ENCODE data around the gene TMEM218. TPM values are rescaled to one million over a fixed set of nuclear protein-coding genes. Genes with fewer than 3 reads are reported as not detected.

TMEM218 gene
- total RNA-seq, 1 donor from 2014 or later, result 30.4 TPM

DNA sequence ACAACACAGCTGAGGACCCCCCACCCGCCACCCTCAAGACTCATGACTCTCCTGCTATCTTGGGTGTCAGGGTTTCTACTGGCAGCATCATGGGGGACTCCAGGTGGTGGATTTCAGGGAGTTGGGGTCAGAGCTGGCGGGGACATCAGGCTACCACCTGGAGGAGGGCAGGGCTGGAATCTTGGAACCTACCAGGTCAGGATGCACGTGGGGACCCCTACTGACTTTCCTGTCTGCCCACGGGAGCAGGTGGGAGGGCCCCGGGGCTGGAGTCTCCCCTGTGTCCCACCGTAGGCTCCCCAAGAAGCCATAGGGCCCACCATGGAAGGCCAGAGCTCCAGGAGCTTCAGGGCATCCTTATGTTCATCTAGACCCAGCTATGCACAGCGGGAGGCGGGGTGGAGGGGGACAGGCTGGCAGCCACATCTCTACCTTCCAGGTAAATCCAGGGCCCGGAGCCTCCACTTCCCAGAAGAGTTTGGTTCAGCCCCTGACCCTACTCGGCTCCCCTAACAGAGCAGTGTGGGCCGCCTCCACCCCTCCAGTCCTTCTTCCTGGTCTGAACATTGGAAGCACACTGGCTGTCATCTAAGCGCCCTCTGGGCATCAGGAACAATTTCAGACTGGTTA is 38.4 kb downstream of the TMEM218 start:
- Mint-ChIP-seq H3K27ac (ENCODE audit: unreplicated experiment) (no peak overlapping the region), H3K4me3 (no peak overlapping the region), H3K27me3 (ENCODE audit: low read depth) (peaks cover 4% of the 10 kb centered on the region), H3K9me3 (no peaks in the 10 kb centered on the region), H3K36me3 (ENCODE audit: low read depth) (no peaks in the 10 kb centered on the region), H3K4me1 (peaks cover 5% of the 10 kb centered on the region)
- no peak for DNase-seq (ENCODE audit: low read depth, low spot score)
- no peak for TF ChIP-seq CTCF (conservative IDR thresholded peaks at IDR 0.05)

DNA sequence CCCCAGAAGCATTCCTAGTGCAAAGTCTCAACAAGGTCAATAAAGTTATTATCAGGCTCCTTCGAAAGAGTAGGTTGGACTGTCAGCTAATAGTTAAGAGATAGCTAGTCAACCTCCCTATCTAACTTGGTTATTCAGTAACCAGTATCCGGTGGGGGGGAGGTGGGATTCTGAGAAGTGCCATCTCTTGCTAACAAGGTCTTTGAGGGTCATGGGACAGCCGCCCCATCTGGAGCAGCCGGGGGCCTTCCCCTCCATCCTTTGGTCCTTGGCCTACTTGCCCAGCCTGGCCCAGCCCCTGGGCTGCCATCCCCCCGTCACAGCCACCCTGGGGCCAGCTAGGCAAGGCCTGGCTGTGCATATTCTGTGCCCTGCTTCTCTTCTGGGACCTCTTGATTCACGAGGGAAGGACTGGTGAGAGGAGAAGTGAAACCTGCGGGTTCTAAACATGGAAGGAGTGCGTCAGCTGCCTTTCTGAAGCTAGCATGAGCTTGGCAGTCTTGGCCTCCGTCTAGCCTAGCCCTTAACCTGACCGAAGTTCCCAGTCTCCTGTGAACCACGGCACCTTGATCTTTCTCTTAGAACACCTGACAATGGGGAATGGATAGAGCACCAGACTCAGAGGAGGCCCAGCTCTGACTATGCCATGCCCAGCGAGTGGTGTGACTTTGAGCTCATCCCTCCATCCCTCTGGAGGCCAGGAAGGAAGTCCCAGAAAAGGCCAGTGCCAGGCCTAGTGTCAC is 39.0 kb downstream of the TMEM218 start:
- no peak overlapping the region for H3K4me3 Mint-ChIP-seq

DNA sequence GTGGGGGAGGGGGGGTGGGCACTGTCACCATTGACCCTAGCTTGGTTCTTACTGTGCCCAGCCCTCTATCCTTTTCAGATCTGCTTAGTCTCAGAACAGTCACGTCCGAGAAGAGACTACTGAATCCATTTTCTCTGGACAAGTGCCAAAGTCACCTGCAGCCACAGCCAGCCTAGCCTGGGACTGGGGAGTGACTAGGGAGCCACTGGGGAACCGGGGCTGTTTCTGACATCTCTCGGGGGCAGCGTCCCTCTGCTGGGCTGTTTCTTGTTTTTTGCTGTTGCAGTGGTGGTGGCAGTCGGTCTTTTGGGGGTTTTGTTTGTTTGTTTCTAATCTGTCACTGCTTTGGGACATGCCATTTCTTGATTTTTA is 39.6 kb downstream of the TMEM218 start:
- no peak for DNase-seq (ENCODE audit: low read depth, low spot score)
- no peaks in the 10 kb centered on the region for H3K36me3 Mint-ChIP-seq (ENCODE audit: low read depth)
- H3K27ac Mint-ChIP-seq (ENCODE audit: unreplicated experiment), result no peak overlapping the region
- peaks cover 5% of the 10 kb centered on the region for H3K4me1 Mint-ChIP-seq
- peaks cover 8% of the 10 kb centered on the region for H3K27me3 Mint-ChIP-seq (ENCODE audit: low read depth)
- no peaks in the 10 kb centered on the region for H3K9me3 Mint-ChIP-seq
- H3K4me3 Mint-ChIP-seq, result no peak overlapping the region
- no peak for TF ChIP-seq CTCF (conservative IDR thresholded peaks at IDR 0.05)

More for the DNA sequence above, 39.0 kb downstream of the TMEM218 start:
- Mint-ChIP-seq H3K4me1 (peaks cover 5% of the 10 kb centered on the region), H3K27ac (ENCODE audit: unreplicated experiment) (no peak overlapping the region), H3K36me3 (ENCODE audit: low read depth) (no peaks in the 10 kb centered on the region), H3K9me3 (no peaks in the 10 kb centered on the region), H3K27me3 (ENCODE audit: low read depth) (peaks cover 4% of the 10 kb centered on the region)
- DNase-seq (ENCODE audit: low read depth, low spot score), result no peak
- no peak for TF ChIP-seq CTCF (conservative IDR thresholded peaks at IDR 0.05)

- H3K9me3 Mint-ChIP-seq, result no peaks in the 10 kb centered on the region
- H3K27ac Mint-ChIP-seq (ENCODE audit: unreplicated experiment), result no peak overlapping the region
- no peak for TF ChIP-seq CTCF (conservative IDR thresholded peaks at IDR 0.05)
- DNase-seq (ENCODE audit: low read depth, low spot score), result no peak
- no peaks in the 10 kb centered on the region for H3K36me3 Mint-ChIP-seq (ENCODE audit: low read depth)
- H3K4me1 Mint-ChIP-seq, result peaks cover 5% of the 10 kb centered on the region
- H3K4me3 Mint-ChIP-seq, result no peak overlapping the region
- H3K27me3 Mint-ChIP-seq (ENCODE audit: low read depth), result peaks cover 8% of the 10 kb centered on the region
Observed at GRCh38 chr11:125071435-125071834, 40.0 kb downstream of the TMEM218 start.

- peaks cover 5% of the 10 kb centered on the region for H3K4me1 Mint-ChIP-seq
- no peak overlapping the region for H3K4me3 Mint-ChIP-seq
- no peak for DNase-seq (ENCODE audit: low read depth, low spot score)
- H3K36me3 Mint-ChIP-seq (ENCODE audit: low read depth), result no peaks in the 10 kb centered on the region
- H3K9me3 Mint-ChIP-seq, result no peaks in the 10 kb centered on the region
- TF ChIP-seq CTCF (conservative IDR thresholded peaks at IDR 0.05), result no peak
- H3K27me3 Mint-ChIP-seq (ENCODE audit: low read depth), result peaks cover 15% of the 10 kb centered on the region
- peak overlapping the region; percentile 35 for H3K27ac Mint-ChIP-seq (ENCODE audit: unreplicated experiment)
Observed at GRCh38 chr11:125070699-125071254, 40.6 kb downstream of the TMEM218 start.

Measured in neural crest cell (in vitro differentiated cells).